ENCODE measurements around the gene TMEM272.

Gene TMEM272

GRCh38 chr13:51794964-51795363 is 50.0 kb downstream of the TMEM272 start:
- H3K27ac Mint-ChIP-seq = no peak overlapping the region
- TF ChIP-seq, protein P1, sequence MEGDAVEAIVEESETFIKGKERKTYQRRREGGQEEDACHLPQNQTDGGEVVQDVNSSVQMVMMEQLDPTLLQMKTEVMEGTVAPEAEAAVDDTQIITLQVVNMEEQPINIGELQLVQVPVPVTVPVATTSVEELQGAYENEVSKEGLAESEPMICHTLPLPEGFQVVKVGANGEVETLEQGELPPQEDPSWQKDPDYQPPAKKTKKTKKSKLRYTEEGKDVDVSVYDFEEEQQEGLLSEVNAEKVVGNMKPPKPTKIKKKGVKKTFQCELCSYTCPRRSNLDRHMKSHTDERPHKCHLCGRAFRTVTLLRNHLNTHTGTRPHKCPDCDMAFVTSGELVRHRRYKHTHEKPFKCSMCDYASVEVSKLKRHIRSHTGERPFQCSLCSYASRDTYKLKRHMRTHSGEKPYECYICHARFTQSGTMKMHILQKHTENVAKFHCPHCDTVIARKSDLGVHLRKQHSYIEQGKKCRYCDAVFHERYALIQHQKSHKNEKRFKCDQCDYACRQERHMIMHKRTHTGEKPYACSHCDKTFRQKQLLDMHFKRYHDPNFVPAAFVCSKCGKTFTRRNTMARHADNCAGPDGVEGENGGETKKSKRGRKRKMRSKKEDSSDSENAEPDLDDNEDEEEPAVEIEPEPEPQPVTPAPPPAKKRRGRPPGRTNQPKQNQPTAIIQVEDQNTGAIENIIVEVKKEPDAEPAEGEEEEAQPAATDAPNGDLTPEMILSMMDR (IDR thresholded peaks at IDR 0.05; ENCODE audit: unreplicated experiment in 3 of 3) = no peak
- H3K4me3 Mint-ChIP-seq = no peak overlapping the region
- H3K27me3 Mint-ChIP-seq (ENCODE audit: low read depth) = peaks cover 5% of the 10 kb centered on the region
- no peaks in the 10 kb centered on the region for H3K36me3 Mint-ChIP-seq (ENCODE audit: low read depth)
- no peaks in the 10 kb centered on the region for H3K9me3 Mint-ChIP-seq
- H3K4me1 Mint-ChIP-seq = no peaks in the 10 kb centered on the region

DNA sequence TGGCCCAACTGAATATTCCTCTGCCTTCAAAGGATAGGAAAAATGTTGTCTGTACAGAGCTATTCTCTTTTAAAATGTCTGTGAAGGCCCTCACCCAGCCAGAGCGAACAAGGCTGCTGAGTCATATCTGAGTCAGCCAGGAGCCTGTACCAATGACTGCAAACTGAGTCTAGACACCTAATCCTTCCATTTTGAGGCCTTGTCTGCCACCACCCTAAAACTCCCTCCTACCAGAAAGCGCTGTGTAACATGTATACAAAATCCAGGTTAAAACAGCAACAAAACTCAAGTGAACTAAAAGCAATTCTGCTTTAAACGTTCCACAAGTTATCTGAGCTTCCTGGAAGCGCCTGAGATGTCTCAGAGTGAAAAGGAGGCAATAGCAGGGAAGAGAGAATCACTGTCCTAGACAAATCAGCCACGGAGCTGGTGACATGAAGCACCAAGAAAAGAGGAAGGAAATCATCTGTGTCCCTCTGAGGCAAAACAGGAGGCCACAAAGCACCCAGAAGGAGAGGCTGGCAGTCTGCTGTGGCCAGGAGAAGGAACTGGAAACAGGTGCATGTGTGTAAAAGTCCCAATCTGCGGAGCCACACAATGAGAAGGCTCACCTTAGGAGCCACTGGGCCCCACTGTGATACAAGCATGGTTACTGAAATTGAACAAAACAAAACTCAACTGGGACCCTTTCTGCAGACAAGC is 51.3 kb downstream of the TMEM272 start:
- Mint-ChIP-seq H3K27me3 (ENCODE audit: low read depth) (peaks cover 5% of the 10 kb centered on the region), H3K4me1 (no peaks in the 10 kb centered on the region), H3K36me3 (ENCODE audit: low read depth) (peaks cover 4% of the 10 kb centered on the region), H3K9me3 (no peaks in the 10 kb centered on the region), H3K4me3 (no peak overlapping the region), H3K27ac (no peak overlapping the region)
- TF ChIP-seq, protein P1 (IDR thresholded peaks at IDR 0.05; ENCODE audit: unreplicated experiment in 3 of 3) = no peak

- TF ChIP-seq, protein P1 (IDR thresholded peaks at IDR 0.05; ENCODE audit: unreplicated experiment in 3 of 3) = no peak
- Mint-ChIP-seq H3K27me3 (ENCODE audit: low read depth) (peaks cover under 1% of the 10 kb centered on the region), H3K4me1 (peaks cover 38% of the 10 kb centered on the region), H3K9me3 (no peaks in the 10 kb centered on the region), H3K4me3 (peak overlapping the region in 1 of 3 experiments; percentile 14), H3K27ac (peak overlapping the region; percentile 50 to 81 (median 71)), H3K36me3 (ENCODE audit: low read depth) (peaks cover 4% of the 10 kb centered on the region)
These were observed 58.3 kb downstream of the TMEM272 start for GRCh38 chr13:51786425-51787265.

DNA sequence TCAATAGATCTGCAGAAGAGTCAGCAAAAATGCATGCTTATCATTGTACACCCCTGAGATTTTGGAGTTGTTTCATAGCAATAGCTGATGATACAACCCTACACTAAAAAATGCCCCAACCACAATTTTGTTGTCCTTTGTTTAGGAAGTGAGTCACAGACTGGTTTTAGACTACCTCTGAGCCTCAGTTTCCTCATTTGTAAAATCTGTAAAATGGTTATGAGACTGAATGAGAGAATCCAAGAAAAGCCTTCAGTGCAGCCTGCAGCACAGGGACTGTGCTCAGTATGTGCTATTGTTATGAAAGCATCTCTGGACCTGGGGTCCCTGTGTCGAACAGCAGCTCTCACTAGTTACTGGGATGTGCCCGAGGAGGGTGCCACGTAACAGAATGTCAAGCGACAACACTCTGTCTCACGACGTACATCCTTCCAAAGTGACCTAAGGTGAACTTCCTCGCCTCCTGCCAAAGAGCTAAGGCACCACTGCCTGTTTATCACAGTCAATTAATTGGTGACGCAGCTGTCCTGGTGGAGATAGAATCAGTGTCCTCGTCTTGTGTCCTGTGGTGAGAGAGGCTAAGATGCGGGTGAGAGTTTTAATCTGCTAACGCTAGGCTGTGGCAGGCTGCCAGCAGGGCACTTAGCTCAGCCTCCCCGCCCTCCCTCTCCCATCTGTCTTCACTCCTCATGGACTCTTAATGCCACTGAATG is 59.1 kb downstream of the TMEM272 start:
- peaks cover 5% of the 10 kb centered on the region for H3K27me3 Mint-ChIP-seq (ENCODE audit: low read depth)
- peaks cover 4% of the 10 kb centered on the region for H3K36me3 Mint-ChIP-seq (ENCODE audit: low read depth)
- peaks cover 46% of the 10 kb centered on the region for H3K4me1 Mint-ChIP-seq
- TF ChIP-seq, protein P1 (IDR thresholded peaks at IDR 0.05; ENCODE audit: unreplicated experiment in 3 of 3) = no peak
- H3K4me3 Mint-ChIP-seq = no peak overlapping the region
- peak overlapping the region; percentile 50 to 81 (median 71) for H3K27ac Mint-ChIP-seq
- H3K9me3 Mint-ChIP-seq = no peaks in the 10 kb centered on the region

- TF ChIP-seq, protein P1 (IDR thresholded peaks at IDR 0.05; ENCODE audit: unreplicated experiment in 3 of 3) = no peak
- H3K4me1 Mint-ChIP-seq = peaks cover 52% of the 10 kb centered on the region
- no peak overlapping the region for H3K27ac Mint-ChIP-seq
- H3K9me3 Mint-ChIP-seq = no peaks in the 10 kb centered on the region
- H3K4me3 Mint-ChIP-seq = no peak overlapping the region
- H3K27me3 Mint-ChIP-seq (ENCODE audit: low read depth) = peaks cover 5% of the 10 kb centered on the region
- peaks cover 2% of the 10 kb centered on the region for H3K36me3 Mint-ChIP-seq (ENCODE audit: low read depth)
These were observed 60.9 kb downstream of the TMEM272 start for GRCh38 chr13:51784097-51784496.

Measured in nephron (organoid).